ENCODE measurements around the gene C16orf89.

Gene C16orf89

GRCh38 chr16:5031601-5032000 is 34.2 kb downstream of the C16orf89 start:
- H3K9ac ChIP-seq = no peak overlapping the region

GRCh38 chr16:5030251-5030870 is 35.4 kb downstream of the C16orf89 start:
- H3K4me2 ChIP-seq (ENCODE audit: low read length) = no peak overlapping the region
- H3K4me3 ChIP-seq (ENCODE audit: low read depth, low read length) = no peak overlapping the region
- H3K4me1 ChIP-seq = peaks cover 11% of the 10 kb centered on the region
- no peaks in the 10 kb centered on the region for H3K36me3 ChIP-seq (ENCODE audit: control insufficient read depth, insufficient read depth, low read length)
- H3K27me3 ChIP-seq (ENCODE audit: control insufficient read depth, insufficient read depth, low read length) = no peaks in the 10 kb centered on the region
- H3K27ac ChIP-seq = no peak overlapping the region
- no peaks in the 10 kb centered on the region for H3K9me3 ChIP-seq (ENCODE audit: control insufficient read depth, low read length)
- H3K9ac ChIP-seq = no peak overlapping the region
- TF ChIP-seq CTCF (IDR thresholded peaks at IDR 0.05) = no peak
- H3K79me2 ChIP-seq = no peaks in the 10 kb centered on the region
- H2AFZ ChIP-seq = no peak overlapping the region

More at GRCh38 chr16:5031601-5032000, 34.2 kb downstream of the C16orf89 start:
- Histone ChIP-seq H3K4me1 (peaks cover 11% of the 10 kb centered on the region), H3K4me3 (ENCODE audit: low read depth, low read length) (no peak overlapping the region), H3K36me3 (ENCODE audit: control insufficient read depth, insufficient read depth, low read length) (no peaks in the 10 kb centered on the region), H3K79me2 (no peaks in the 10 kb centered on the region), H3K4me2 (ENCODE audit: low read length) (no peak overlapping the region), H3K27ac (no peak overlapping the region), H3K27me3 (ENCODE audit: control insufficient read depth, insufficient read depth, low read length) (no peaks in the 10 kb centered on the region), H2AFZ (no peak overlapping the region), H3K9me3 (ENCODE audit: control insufficient read depth, low read length) (no peaks in the 10 kb centered on the region)
- TF ChIP-seq CTCF (IDR thresholded peaks at IDR 0.05) = no peak

- no peaks in the 10 kb centered on the region for H3K79me2 ChIP-seq
- H2AFZ ChIP-seq = no peak overlapping the region
- peaks cover 6% of the 10 kb centered on the region for H3K4me1 ChIP-seq
- no peaks in the 10 kb centered on the region for H3K27me3 ChIP-seq (ENCODE audit: control insufficient read depth, insufficient read depth, low read length)
- TF ChIP-seq CTCF (IDR thresholded peaks at IDR 0.05) = no peak
- no peaks in the 10 kb centered on the region for H3K36me3 ChIP-seq (ENCODE audit: control insufficient read depth, insufficient read depth, low read length)
- no peaks in the 10 kb centered on the region for H3K9me3 ChIP-seq (ENCODE audit: control insufficient read depth, low read length)
- H3K9ac ChIP-seq = no peak overlapping the region
- no peak overlapping the region for H3K4me2 ChIP-seq (ENCODE audit: low read length)
- H3K4me3 ChIP-seq (ENCODE audit: low read depth, low read length) = no peak overlapping the region
- no peak overlapping the region for H3K27ac ChIP-seq
These were observed 36.7 kb downstream of the C16orf89 start for GRCh38 chr16:5028950-5029475.

GRCh38 chr16:5027575-5028235 is 38.1 kb downstream of the C16orf89 start:
- Histone ChIP-seq H3K9ac (no peak overlapping the region), H3K27ac (no peak overlapping the region), H3K4me3 (ENCODE audit: low read depth, low read length) (no peak overlapping the region), H3K27me3 (ENCODE audit: control insufficient read depth, insufficient read depth, low read length) (no peaks in the 10 kb centered on the region), H2AFZ (no peak overlapping the region), H3K9me3 (ENCODE audit: control insufficient read depth, low read length) (no peaks in the 10 kb centered on the region), H3K36me3 (ENCODE audit: control insufficient read depth, insufficient read depth, low read length) (no peaks in the 10 kb centered on the region), H3K79me2 (no peaks in the 10 kb centered on the region), H3K4me2 (ENCODE audit: low read length) (no peak overlapping the region), H3K4me1 (peaks cover 2% of the 10 kb centered on the region)
- no peak for TF ChIP-seq CTCF (IDR thresholded peaks at IDR 0.05)

Measured in parathyroid adenoma (tissue), 2 donors.